GM18519 (cell line): Measurements from ENCODE around the gene TXK.
A peak's percentile ranks its signal among the peaks of the same experiment; 100 is the strongest.

Experiments
- ATAC-seq: cut with Tn5 transposase; IDR thresholded peaks from one replicate; pipeline ENCODE4 v1.9.1; 2021; ENCODE audit warnings: mild to moderate bottlenecking, moderate library complexity; ENCODE audit not compliant: unreplicated experiment, low FRiP score

The TXK gene

DNA sequence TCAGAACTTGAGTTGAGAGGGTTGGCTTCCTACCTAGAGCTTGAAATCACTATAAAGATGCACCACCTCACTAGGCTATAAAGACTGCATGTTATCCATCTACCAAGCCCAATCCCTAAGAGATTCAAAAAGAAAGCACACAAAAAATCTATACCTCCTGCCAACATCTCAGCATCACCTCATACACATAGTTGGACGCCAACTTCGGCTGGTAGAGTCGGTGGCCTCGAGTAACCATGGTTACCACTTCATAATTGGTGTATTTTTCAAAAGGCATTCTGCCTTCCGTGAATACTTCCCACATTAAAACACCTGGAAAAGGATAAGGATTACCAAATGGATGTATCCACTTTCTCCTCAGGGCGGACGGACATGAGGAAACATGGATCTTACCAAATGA is 4.5 kb upstream of the TXK start:
- no peak for ATAC-seq

DNA sequence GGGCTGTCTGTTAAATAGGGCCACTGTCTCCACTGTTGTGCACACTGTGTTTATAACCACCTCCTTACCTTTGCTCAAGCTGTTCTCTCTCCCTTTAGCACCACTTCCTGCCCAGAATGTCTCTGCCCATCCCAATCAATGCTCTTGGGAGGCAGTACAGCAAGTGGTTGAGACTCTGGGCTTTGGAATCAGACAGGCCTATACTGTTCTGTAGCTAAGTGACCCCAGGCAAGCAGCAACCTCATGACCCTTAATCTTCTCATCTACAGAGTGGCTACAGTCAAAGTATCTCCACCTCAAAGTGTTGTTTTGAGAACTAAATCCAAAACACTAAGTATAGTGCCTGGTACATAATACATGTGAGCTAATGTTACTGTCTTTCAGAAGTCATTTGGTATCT is 3.8 kb upstream of the TXK start:
- no peak for ATAC-seq

DNA sequence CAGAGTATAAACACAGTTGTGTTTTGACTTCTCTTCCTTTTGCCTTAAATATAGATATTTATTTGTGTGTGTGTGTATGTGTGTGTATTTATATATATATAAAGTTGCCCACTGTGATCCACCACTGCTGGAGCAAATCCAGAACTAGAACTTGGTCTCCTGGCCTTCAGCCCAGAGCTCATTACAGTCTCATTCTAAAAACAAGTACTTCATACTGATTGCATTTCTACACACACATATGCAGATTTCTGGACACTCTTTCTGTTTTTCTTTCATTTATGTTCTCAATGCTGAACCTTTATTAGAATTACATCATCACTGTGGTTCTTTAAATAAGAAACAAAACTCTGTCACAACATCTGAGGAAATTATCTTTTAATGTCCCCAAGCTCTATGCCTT is 381 bp downstream of the TXK start:
- ATAC-seq: no peak

DNA sequence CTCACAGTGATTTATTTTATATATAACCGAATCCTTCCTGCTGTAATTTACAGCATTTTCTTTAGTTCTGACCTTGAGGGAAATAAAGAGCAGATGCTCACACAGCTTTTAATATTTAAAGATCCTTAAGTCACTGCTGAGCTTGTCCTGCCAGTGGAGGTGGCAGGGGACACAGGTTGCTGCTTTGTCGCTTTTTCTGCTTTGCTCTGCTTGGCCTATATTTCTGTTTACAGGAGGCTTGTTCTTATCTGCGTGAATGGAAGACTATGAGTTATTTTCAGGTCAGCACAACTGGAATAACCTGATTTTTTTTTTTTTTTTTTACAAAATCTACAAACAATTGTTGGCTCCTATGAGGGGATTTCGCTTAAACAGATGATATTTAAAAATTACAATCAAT is 2.3 kb downstream of the TXK start:
- no peak for ATAC-seq

DNA sequence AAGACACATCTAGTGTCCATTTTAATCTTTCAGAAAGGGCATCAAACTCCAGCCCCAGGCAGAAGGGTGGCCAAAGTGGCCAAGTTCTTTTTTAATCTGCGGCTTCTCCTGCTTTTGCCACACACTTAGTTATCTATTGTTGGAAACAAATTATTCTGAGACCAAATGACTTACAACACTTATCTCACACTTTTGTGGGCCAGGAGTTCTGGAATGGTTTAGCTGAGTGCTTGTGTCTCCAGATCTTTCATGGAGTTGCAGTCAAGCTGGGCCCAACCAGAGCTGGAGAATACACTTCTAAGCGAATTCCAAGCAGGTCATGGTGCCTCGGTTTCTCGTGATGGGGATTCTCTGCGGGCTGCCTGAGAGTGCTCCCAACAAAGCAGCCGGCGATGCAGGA is 4.0 kb downstream of the TXK start:
- no peak for ATAC-seq

DNA sequence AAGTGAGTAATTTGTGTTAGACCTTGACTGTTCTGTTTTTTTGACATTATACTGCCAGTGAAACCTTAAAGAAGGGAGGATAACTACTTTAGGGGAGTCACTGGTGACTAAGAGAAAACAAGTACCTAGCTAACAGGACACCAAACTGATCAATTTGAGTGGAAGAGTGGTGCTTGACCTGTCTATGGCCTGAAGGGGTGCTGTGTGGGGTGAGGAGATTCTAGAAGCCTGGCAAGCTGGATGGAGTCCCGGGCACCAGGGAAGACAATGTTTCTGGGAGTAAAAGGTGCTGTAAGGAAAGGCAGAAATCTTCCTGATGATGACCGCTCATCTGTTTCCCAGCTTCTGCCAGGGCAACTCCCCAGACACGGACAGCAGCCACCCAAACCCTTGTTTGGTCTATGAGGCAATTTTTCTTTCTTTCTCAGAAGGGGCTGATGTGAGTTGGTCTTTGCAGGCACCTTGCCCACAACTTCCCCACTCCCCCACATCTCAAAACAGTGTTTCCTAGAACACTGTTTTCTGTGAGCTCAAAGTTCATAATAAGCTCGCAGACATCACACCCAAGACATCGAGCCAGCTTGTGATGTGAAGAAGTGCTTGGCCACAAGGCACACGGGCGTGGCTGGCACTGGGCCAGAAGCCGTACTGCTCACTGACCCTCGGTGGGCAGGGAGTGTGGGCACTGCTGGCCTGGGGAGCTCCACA is 4.6 kb downstream of the TXK start:
- no peak for ATAC-seq

DNA sequence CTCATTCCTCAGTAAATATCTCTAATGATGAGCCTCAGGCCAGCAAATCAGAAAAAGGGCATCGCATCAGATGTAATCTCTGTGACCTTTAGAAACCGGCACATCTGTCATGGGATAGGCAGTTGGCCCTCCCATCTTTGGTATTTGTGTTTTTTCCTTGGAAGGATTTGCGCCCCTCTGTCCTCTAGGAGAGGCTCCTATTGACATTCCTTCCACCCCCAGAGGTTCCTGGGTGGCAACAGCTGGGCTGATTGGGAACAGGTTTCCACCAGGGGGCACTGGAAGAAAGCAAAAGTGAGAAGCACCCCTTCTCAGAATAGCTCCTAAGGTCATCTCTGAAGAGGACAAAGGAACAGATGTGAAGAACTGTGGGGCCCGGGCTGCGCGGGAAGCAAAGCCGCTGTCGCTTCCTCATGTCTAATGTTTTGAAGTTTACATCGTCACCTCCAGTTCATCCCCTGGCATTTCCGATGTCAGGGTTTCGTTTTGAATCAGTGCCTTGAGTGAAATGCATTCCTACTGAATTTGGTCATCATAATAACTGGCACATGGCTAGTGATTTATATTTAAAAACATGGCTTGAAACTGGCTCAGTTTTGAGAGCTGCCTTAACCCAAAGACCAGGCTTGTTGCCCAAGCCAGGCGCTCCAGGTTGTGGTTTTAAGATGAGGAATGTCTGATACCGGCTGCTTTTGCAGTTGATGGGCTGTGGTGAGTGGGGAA is 6.2 kb downstream of the TXK start:
- ATAC-seq: peak; percentile 88

DNA sequence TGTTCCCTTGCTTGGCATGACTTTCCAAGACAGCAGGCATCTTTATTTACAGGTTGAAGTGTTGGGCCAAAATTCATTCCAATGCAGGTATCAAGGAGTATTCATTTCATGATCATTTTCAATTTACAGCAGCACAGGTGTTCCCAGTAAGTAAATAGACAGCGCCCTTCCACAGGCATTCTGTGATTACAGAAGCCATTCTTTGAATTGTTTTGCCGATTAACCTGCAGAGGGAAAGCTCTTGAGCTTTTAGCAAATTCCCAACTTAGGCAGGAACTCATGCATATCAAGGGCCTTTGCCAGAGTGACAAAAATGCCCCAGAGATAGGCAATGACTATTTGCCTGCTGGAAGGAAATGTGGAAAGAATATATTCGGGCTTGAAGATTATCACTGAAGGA is 6.8 kb downstream of the TXK start:
- ATAC-seq: no peak

DNA sequence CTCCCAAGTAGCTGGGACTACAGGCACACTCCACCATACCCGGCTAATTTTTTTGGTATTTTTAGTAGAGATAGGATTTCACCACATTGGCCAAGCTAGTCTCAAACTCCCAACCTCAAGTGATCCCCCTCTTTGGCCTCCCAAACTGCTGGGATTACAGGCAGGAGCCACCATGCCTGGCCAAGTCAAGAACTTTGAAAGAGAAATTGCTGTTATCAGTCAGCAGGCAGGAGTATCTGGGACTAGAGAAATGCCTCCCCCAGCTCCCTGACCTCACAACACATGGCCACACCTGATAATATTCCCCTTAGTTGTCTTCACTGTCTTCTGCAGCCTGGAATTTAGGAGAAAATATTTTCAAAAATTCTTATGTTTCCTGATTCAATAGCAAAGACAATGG is 7.4 kb downstream of the TXK start:
- no peak for ATAC-seq

DNA sequence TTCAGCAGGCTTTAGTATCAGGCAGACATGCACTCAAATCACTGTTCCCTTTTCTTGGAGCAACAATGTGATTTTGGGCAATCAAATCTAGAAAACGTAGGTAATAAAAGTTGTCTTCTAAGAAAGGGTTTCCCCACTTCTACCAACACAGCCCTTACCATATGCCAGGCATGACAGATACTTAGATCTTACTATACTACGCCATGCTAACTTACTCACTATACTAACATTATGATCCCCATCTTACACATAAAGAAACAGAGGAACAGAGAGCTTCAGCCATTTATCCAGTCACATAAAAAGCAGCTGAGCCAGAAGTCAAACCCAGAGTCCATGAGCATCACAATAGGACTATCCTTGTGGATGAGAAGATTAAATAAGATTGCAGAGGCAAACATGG is 9.2 kb downstream of the TXK start:
- no peak for ATAC-seq

DNA sequence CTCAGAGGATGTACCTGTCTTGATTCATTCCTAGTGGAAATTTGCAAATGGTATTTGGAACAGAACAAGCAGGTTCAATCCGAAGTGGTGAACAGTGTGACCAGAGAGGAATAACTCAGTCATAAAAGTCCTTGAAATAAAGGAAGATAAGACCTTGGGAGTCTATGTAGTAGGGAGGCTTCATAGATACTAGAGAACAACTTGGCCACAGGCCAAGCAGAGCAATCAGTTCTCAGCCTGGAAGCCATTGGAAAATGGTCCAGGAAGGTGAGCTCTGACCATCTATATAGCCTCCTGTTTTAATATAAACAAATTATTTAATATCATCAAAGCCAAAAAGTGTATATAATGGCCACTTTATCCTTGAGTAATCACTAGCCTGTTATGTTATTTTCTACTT is 11.3 kb downstream of the TXK start:
- no peak for ATAC-seq

DNA sequence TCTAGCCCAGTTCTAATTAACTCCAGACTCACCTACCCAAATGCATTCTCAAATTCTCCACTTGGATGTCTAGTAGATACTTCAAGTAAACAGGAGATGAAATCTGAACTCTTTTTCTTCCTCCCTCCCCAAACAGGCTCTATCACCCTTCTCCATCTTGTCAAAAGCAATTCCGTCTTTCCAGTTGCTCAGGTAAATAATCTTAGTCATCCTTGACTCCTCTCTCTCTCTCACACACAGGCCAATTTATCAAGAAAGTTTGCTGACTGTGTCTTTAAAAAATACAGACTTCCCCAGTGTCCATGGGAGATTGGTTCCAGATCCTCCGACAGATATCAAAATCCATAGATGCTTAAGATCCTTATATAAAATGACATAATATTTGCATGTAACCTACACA is 12.9 kb downstream of the TXK start:
- ATAC-seq: no peak

DNA sequence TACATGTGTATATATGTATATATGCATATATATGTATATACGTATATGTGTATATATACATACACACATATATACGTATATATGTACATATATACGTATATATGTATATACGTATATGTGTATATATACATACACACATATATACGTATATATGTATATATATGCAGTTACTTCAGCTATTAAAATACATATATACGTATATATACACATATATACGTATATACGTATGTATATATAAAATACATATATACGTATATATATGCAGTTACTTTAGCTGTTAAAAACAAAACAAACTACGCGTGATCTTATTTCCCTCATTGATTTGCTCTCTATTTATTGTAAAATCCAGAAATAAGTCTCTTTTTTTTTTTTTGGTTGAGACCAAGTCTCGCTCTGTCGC is 13.9 kb downstream of the TXK start:
- no peak for ATAC-seq

DNA sequence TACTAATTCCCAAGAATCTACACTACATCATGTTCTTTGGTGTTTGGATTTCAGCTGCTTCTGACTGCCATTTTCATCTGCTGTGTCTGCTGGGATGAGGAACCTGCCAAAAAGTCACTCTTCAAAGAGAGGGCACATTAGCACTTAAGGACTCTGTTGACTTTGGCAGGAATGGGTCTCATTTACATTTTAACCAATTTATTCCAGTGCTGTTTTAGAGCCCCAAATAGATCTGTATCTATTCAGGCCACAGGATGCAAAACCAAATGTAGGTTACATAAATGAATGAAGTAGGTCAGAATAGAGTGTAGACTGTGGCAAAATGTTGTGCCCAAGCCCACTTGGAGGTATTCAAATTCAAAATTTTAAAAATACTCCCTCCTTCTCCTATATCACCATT is 14.4 kb downstream of the TXK start:
- ATAC-seq: no peak

DNA sequence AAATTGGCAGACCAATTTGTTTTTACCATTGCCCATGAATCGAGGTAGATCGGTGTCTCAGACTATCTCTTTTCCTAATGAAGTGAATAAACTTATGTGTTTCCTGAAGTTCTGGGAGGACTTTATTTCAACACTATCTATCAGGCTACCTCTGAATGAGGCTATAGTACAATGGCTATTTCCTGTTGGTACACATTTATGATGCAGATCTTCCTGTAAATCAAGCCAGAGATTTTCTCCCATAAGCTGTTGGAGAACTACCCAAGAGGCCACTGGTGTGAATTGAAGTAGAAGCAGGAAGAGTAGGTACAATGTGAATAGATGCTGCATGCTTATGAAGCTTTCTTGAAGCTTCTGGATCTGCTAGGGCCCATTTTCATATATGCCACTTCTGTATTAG is 16.0 kb downstream of the TXK start:
- no peak for ATAC-seq

DNA sequence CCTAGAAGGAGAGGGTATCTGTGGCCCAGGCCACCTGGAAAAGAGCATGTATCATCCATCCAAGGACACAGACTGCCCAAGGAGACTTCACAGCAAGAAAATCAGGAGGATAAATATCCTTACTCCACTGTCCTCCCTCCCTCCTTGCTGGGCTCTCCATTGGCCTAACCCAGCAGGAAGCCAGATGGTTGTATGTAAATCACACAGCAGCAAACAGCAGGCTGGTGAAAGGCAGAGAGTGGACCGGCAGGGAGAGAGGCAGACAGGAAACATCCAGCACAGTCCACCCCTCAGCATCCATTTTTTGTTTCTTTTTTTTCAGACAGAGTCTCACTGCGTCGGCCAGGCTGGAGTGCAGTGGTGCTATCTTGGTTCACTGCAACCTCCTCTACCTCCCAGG is 17.5 kb downstream of the TXK start:
- ATAC-seq: no peak

DNA sequence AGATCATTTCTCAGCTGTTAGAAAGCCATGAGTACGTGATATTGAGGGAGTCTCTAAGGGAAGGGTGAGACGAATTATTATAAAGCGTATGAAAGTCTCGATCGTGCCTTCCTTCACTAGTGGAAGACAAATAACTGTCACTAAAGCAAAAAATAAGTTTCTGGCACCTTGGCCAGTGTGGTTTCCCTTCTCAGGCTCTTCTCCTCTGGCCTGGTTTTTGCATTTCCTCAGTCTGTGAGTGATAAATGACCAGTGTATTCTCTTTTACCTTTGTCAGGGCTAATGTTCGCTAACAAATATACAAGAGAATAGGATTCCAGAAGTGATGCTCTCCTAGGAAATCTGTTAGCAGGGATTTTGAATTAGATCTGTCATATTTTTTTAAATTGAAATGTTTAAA is 19.6 kb downstream of the TXK start:
- no peak for ATAC-seq

DNA sequence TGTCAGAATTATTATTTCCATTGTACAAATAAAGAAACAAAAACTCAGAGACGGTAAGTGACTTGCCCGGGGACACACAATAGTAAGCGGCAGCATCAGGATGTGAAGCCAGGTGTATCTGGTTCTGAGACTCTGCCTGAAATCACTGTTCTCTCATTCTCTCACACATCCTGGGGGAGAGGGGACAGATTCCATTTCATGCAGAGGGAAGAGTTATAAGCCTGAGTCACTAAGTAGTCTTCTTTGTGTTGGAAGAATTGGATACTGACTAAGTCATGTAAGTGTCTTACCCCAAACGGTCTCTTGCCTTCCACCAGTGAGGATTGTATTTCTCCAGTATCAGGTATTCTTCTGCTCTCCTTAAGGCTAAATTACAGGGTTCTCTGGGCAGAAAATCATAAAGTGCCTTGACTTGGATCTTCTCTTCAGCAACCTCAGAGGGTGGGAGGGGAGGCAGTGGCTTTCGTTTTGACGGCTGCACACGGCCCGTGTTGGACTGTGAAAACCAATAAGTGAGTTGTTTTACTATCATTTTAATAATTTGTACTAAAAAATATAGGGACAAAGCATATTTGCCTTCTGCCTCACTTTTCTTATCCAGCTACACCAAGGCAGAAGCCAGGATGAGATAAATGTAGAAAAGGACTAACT is 21.9 kb downstream of the TXK start:
- ATAC-seq: no peak

DNA sequence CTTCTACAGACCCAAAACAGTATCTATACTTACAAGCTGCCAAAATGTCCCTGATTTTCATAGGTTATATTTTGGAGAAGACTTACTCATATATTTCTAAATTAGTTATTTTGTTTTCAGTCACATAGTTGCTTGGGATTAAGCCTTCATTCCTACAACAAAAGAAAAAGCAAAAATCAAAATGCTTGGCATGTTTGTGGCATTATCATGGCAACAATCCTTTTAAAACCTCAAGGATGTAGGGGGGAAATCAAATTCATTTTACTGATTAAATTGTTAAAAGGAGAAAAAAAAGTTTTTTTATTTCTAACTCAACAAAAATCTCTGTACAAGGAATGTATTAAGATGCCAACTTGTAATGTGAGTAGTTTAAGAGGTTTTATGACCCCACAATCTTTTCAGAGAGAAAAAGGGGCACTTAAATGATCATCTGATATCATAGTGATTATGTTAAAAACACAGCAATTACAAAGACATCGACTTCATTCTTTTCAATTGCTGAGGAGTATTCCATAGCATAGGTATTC is 23.5 kb downstream of the TXK start:
- ATAC-seq: no peak

DNA sequence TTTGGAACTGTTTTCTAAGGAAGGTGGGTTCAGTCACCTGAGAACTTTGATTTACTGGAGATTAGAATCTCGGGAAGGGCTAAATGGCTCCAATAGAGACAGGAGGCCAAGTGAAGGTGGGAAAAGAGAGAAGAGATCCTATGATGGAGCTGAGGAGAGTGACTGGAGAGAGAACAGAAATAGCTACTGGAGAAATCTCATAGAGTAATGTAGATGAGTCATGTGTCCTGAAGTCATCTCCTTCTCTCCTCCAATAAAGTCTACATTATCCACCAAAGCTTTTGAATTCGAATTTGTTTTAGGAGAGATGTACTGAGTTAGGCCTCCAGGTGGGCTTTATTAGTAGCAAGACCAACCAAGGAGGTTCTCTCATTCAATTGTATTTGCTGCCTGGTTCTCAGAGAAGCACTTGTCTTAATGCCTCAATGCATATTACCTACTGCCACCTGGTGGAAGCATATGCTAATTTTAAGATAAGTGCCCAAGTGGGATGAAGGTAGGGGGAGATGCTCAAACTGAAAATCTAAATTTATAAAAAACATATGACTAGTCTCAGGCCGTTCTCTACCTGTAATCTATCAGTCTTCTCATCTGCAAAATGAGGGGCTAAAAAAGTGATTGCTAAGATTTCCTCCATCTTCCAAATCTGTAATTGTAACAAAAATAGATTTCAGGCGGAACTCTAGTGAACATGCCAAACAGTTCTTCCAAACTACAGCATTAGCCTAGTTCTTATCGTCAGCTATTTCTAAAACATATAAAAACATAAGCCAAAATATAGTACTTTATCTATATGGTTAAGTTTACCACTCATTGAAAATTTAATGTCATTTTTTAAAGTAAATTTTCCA is 24.4 kb downstream of the TXK start:
- peak; percentile 84 for ATAC-seq
